MCF 10A (cell line): Measurements from ENCODE around the gene PRPF4. TPM values are rescaled to one million over a fixed set of nuclear protein-coding genes. Genes with fewer than 3 reads are reported as not detected.
A peak's percentile ranks its signal among the peaks of the same experiment; 100 is the strongest.

Source experiments
- BruUV-seq: library from RNA; stranded (reverse); fragments of 400-500 nt; replicated peaks from 2 replicates; lab custom pipeline; 2021; lab: Mats Ljungman, UMichigan
- CTCF ChIA-PET: fragments of 300-600 bp; sonication (Branson Sonifier 250); formaldehyde crosslinking; extraction: SDS; loops from one replicate; lab custom pipeline; 2021; ENCODE audit warnings: antibody characterized with exemption, inconsistent platforms; lab: Yijun Ruan, JAX
- POLR2A ChIA-PET: fragments of 300-600, 350-650 bp; sonication (Branson Sonifier 250); formaldehyde crosslinking; extraction: SDS; loops from one replicate; lab custom pipeline; 2020; ENCODE audit warnings: antibody characterized with exemption, inconsistent platforms; lab: Yijun Ruan, JAX
- DNase-seq: peaks from one replicate; pipeline ENCODE4 v3.0.0-alpha.2; 2018; ENCODE audit not compliant: unreplicated experiment
- H3K27ac Mint-ChIP-seq: one replicate; pipeline ENCODE4 v1.8.0; 2022; ENCODE audit warnings: mild to moderate bottlenecking, low read depth, mixed read lengths; ENCODE audit not compliant: unreplicated experiment
- H3K27me3 Mint-ChIP-seq: one replicate; pipeline ENCODE4 v1.8.0; 2022; ENCODE audit warnings: mixed read lengths; ENCODE audit not compliant: insufficient read depth, unreplicated experiment
- H3K36me3 Mint-ChIP-seq: one replicate; pipeline ENCODE4 v1.8.0; 2022; ENCODE audit warnings: mild to moderate bottlenecking, moderate library complexity, mixed read lengths; ENCODE audit not compliant: insufficient read depth, unreplicated experiment
- H3K4me1 Mint-ChIP-seq: one replicate; pipeline ENCODE4 v1.8.0; 2022; ENCODE audit warnings: mixed read lengths; ENCODE audit not compliant: insufficient read depth, unreplicated experiment
- H3K4me3 Mint-ChIP-seq: one replicate; pipeline ENCODE4 v1.8.0; 2022; ENCODE audit warnings: mild to moderate bottlenecking, moderate library complexity, mixed read lengths; ENCODE audit not compliant: unreplicated experiment
- H3K9me3 Mint-ChIP-seq: one replicate; pipeline ENCODE4 v1.8.0; 2022; ENCODE audit warnings: mixed read lengths; ENCODE audit not compliant: unreplicated experiment
- intact Hi-C: fragments of 100-400 bp; cut with micrococcal nuclease; formaldehyde crosslinking; loops from 2 replicates; pipeline ENCODE4 v1.14.1; 2022
- total RNA-seq: library from RNA; stranded (reverse); gene quantifications from 2 replicates; pipeline ENCODE4 v1.2.3, GENCODE V29; 2022
- TF ChIP-seq, protein P1 (sequence below): fragments of 200-600 bp; IDR thresholded peaks from one replicate; pipeline ENCODE4 v1.8.0; 2022; ENCODE audit warnings: antibody characterized with exemption, mild to moderate bottlenecking; ENCODE audit not compliant: unreplicated experiment

The PRPF4 gene
- total RNA-seq, 1 experiment from 2014 or later: 37.3 TPM

DNA sequence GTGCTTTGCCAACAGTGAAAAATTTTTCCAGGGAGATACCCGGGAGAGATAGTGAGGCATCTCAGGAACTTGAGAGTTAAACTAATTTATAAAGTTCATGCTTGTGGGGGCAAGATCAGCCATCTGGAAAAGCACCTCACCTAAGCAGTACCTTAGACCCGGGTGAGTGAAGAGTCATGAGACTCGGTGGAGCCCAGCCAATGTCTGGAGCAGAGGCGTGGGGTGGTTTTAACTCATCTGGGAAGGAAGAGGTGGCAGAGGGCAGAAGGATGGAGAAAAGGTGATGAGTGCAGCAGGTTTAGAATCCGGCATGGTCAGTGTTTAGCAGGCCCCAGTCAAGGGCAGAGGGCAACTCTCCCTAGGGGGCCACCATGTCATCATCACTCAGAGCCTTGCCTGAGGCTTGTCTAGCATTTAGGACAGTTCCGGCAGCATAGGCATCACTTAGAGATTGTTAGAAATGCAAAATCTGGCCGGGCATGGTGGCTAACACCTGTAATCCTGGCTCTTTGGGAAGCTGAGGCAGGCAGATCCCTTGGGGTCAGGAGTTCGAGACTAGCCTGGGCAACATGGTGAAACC lies 32.0 kb downstream of the PRPF4 start:
- BruUV-seq: no TSS peak
- no peak for DNase-seq
- peaks cover 5% of the 10 kb centered on the region for H3K4me1 Mint-ChIP-seq
- no peaks in the 10 kb centered on the region for H3K9me3 Mint-ChIP-seq
- H3K27ac Mint-ChIP-seq: no peak overlapping the region
- TF ChIP-seq, protein P1, sequence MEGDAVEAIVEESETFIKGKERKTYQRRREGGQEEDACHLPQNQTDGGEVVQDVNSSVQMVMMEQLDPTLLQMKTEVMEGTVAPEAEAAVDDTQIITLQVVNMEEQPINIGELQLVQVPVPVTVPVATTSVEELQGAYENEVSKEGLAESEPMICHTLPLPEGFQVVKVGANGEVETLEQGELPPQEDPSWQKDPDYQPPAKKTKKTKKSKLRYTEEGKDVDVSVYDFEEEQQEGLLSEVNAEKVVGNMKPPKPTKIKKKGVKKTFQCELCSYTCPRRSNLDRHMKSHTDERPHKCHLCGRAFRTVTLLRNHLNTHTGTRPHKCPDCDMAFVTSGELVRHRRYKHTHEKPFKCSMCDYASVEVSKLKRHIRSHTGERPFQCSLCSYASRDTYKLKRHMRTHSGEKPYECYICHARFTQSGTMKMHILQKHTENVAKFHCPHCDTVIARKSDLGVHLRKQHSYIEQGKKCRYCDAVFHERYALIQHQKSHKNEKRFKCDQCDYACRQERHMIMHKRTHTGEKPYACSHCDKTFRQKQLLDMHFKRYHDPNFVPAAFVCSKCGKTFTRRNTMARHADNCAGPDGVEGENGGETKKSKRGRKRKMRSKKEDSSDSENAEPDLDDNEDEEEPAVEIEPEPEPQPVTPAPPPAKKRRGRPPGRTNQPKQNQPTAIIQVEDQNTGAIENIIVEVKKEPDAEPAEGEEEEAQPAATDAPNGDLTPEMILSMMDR: no peak
- peaks cover 12% of the 10 kb centered on the region for H3K27me3 Mint-ChIP-seq
- intact Hi-C loops: loop anchor here (10.0 kb wide), 1 partner anchor 287 kb away; no protein-coding TSS in a partner anchor
- peaks cover under 1% of the 10 kb centered on the region for H3K36me3 Mint-ChIP-seq
- POLR2A ChIA-PET: no interaction called here
- H3K4me3 Mint-ChIP-seq: no peak overlapping the region
- CTCF ChIA-PET: interaction anchor here (1.5 to 3.3 kb wide), 3 partner anchors 11 to 100 kb away, joined by 15 to 30 read pairs (median 16); partner anchors contain the start of gene ALAD

DNA sequence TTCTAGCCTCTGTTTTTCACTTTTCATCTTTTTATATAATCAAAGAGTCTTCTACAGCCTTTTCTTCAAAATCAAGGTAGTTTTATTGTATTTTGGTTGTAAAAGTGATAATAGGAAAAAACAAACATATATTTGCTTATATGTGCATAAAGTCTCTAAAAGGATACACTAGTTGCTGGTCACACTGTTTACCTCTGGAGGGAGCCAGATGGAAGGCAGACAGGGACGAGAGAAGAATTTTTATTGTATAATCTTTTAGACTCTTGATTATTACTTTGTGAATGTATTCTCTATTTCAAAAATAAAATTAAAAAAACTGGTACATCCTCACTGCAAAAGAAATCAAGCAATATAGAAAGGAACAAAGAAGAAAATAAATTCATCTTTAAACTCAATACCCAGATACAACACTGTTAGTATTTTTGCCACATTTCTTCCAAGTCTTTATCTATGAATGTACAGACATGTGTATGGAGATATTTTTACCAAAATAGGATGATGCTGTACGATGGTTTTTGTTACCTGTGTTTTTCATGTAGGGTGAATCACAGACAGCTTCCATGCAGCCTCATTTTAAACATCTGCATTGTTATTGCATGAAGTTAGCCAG lies 33.9 kb downstream of the PRPF4 start:
- ChIA-PET CTCF (interaction anchor here (0.6 to 3.3 kb wide), 13 partner anchors 9 to 349 kb away, joined by 3 to 30 read pairs (median 4); partner anchors contain the start of gene ALAD), POLR2A (interaction anchor here (1.0 kb wide), 1 partner anchor 34 kb away, joined by 3 read pairs; the partner anchor contains the start of genes CDC26 and PRPF4)
- BruUV-seq: no TSS peak
- intact Hi-C loops: loop anchor here (1.0 to 10.0 kb wide), 5 partner anchors 92 to 349 kb away; partner anchors contain the start of gene ALAD
- Mint-ChIP-seq H3K36me3 (no peaks in the 10 kb centered on the region), H3K27me3 (no peaks in the 10 kb centered on the region), H3K27ac (no peak overlapping the region), H3K4me1 (no peaks in the 10 kb centered on the region), H3K9me3 (no peaks in the 10 kb centered on the region), H3K4me3 (no peak overlapping the region)
- peak; percentile 64 for DNase-seq
- TF ChIP-seq, protein P1: peak; percentile 58

DNA sequence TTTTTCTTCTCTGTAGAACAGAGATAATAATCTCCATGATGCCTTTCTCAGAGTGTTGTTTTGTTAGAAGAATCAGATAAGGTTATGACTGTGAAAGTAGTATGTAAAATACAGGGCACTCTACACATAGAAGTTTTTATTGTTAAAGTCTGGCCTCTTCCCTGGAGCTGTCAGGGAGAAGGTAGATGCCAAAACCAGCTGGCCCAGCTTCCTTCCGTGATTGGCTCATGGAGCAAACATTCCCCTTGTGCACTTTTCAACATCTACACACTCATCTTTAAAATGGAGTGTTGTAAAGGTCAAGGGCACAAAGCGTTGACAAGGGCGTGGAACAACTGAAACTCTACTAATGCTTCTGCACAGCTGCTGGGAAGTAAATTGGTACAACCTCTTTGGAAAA lies 35.1 kb downstream of the PRPF4 start:
- Mint-ChIP-seq H3K27me3 (no peaks in the 10 kb centered on the region), H3K36me3 (no peaks in the 10 kb centered on the region), H3K4me1 (no peaks in the 10 kb centered on the region), H3K9me3 (no peaks in the 10 kb centered on the region), H3K4me3 (no peak overlapping the region), H3K27ac (no peak overlapping the region)
- POLR2A ChIA-PET: no interaction called here
- intact Hi-C loops: no loop called here
- CTCF ChIA-PET: interaction anchor here (0.6 to 3.3 kb wide), 8 partner anchors 11 to 348 kb away, joined by 3 to 30 read pairs (median 4); no protein-coding TSS in a partner anchor
- no TSS peak for BruUV-seq
- TF ChIP-seq, protein P1: no peak
- DNase-seq: no peak

DNA sequence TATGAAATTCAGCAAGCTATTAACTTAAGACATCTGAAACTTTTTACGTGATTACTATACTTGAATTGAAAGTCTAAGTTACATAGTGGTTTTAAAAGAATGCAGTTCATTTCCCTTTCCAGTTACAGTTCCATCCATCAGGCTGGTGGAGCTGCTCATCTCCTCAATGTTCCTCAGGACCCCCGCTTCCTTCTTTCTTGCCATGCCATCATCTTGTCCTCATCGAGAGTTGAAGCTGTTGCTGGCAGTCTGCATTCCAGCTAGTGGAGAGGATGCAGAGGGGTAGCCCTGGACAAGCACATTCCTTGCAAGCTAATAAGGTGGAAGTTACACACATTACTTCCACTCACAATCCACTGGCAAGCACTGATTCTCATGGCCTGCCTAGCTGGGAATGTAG lies 36.5 kb downstream of the PRPF4 start:
- ChIA-PET POLR2A (interaction anchor here (0.6 to 1.6 kb wide), 4 partner anchors 9 to 644 kb away, joined by 3 to 4 read pairs (median 3); no protein-coding TSS in a partner anchor), CTCF (interaction anchor here (0.6 to 1.3 kb wide), 7 partner anchors 10 to 1232 kb away, joined by 3 to 11 read pairs (median 4); no protein-coding TSS in a partner anchor)
- TF ChIP-seq, protein P1: no peak
- no peaks in the 10 kb centered on the region for H3K27me3 Mint-ChIP-seq
- no peak for DNase-seq
- H3K4me1 Mint-ChIP-seq: no peaks in the 10 kb centered on the region
- intact Hi-C loops: no loop called here
- no peak overlapping the region for H3K27ac Mint-ChIP-seq
- H3K4me3 Mint-ChIP-seq: no peak overlapping the region
- BruUV-seq: no TSS peak
- no peaks in the 10 kb centered on the region for H3K36me3 Mint-ChIP-seq
- no peaks in the 10 kb centered on the region for H3K9me3 Mint-ChIP-seq
